Esophagus muscularis mucosa (tissue), 4 donors: ENCODE measurements around the gene PGAP3.

Experiments
- CTCF ChIP-seq, 3 experiments: fragments of 200-600 bp in 2 of 3; fragments of 450-650 bp in 1 of 3; sonication (generic) in 2 of 3; IDR thresholded peaks; one replicate each; pipeline ENCODE4 v1.5.1; 2017 to 2019; ENCODE audit warnings: antibody characterized with exemption in 3 of 3, mild to moderate bottlenecking in 2 of 3, moderate library complexity in 1 of 3
- EP300 ChIP-seq: sonication (generic); formaldehyde crosslinking; IDR thresholded peaks from one replicate; pipeline ENCODE4 v1.6.1; 2017; ENCODE audit warnings: antibody characterized with exemption
- POLR2A ChIP-seq: fragments of 450-650 bp; IDR thresholded peaks from one replicate; pipeline ENCODE4 v1.6.1; 2017; ENCODE audit warnings: antibody characterized with exemption, moderate library complexity, mild to moderate bottlenecking, low read depth
- POLR2AphosphoS5 ChIP-seq, 2 donors: sonication (generic); formaldehyde crosslinking; IDR thresholded peaks; one replicate each; pipeline ENCODE4 v1.6.1; 2017; ENCODE audit warnings: antibody characterized with exemption in 2 of 2

DNA sequence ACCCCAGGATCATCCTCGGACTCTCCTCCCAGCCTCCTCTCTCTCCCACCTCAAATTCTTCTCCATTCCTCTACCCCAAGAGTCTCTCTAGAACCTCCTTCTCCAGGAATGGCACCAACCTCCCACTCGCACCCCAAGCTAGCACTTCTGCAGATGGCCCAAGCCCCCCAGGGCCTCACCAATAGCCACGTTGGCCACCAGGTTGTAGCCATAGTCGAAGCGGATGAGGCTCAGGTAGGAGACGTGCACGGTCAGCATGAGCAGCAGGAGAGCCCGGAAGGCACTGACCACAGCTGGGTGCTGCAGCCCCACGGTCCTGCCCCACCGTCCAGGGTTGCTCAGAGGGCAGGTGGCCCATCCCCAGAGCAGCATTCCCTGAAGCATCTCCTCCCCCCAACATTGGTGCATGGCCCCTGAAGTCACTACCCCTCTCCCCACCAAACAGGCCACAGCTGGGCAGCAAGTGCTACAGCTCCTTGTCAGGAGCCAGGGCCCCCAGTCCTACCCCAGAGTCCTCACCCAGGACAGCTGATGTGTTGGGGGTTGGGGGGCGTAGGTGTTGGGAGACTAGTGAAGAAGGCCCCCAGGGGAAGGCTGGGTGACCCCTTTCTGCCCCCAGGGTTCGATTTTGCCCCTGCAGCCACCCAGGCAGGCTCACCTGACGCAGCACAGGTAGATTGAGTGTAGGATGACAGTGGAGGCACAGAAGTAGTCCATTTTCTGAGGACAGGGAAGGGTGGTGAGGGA lies 14.3 kb downstream of the PGAP3 start:
- TF ChIP-seq POLR2AphosphoS5 (IDR thresholded peaks at IDR 0.05) (no peak), CTCF (IDR thresholded peaks at IDR 0.05) (no peak), POLR2A (no peak), EP300 (no peak)
